Tibial nerve (tissue), 3 donors: ENCODE results near the gene PROK1.
"Not testable (repeated sequence)": the region's sequence is repeated elsewhere in the genome, so short reads cannot be mapped to it uniquely, and the experiment has no call there.

Experiments
- CTCF ChIP-seq, 5 experiments: fragments of 200-600 bp in 3 of 5; fragments of 450-650 bp in 2 of 5; sonication (generic) in 3 of 5; IDR thresholded peaks; one replicate each; pipeline ENCODE4 v1.5.1; 2016 to 2019; ENCODE audit warnings: antibody characterized with exemption in 5 of 5, mild to moderate bottlenecking in 3 of 5, moderate library complexity in 2 of 5
- POLR2A ChIP-seq, 2 donors: fragments of 450-650 bp; IDR thresholded peaks; one replicate each; pipeline ENCODE4 v1.6.1; 2017; ENCODE audit warnings: antibody characterized with exemption in 2 of 2, mild to moderate bottlenecking in 2 of 2, moderate library complexity in 2 of 2

GRCh38 chr1:110437645-110438299 lies 13.2 kb upstream of the PROK1 start:
- not testable (repeated sequence) for TF ChIP-seq CTCF, POLR2A (IDR thresholded peaks at IDR 0.05)
